T follicular helper cell (primary cell): ENCODE data around the gene ASH1L.
"Not testable (repeated sequence)": the region's sequence is repeated elsewhere in the genome, so short reads cannot be mapped to it uniquely, and the experiment has no call there.

Experiments used
- DNase-seq: peaks from one replicate; pipeline ENCODE4 v3.0.0-alpha.2; 2020; ENCODE audit warnings: low read depth

The ASH1L gene

DNA sequence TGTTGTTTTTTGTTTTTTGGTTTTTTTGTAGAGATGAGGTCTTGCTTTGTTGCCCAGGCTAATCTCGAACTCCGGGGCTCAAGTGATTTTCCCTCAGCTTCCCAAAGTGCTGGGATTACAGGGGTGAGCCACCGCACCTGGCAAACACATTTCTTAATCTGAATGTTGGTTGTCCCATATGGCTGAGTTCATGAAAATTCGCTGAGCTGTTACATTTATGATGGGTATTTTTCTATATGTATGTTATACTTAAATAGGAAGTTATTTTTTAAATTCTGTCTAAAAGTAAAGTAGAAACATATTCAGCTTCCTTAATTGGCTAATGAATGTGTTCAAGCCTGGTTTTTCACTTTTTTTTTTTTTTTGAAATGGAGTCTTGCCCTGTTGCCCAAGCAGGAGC, 75.1 kb downstream of the ASH1L start:
- DNase-seq = no peak

DNA sequence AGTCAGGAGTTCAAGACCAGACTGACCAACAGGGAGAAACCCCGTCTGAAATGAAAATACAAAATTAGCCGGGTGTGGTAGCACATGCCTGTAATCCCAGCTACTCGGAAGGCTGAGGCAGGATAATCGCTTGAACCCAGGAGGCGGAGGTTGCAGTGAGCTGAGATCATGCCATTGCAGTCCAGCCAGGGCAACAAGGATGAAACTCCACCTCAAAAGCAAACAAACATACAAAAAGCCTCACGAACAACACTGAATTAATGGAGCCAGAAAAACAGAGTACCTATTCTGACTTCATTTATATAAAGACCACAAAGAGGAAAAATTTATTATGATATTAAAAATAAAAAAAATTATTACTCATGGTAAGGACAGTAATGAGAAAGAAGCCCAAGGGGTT, 75.7 kb downstream of the ASH1L start:
- DNase-seq = not testable (repeated sequence)

DNA sequence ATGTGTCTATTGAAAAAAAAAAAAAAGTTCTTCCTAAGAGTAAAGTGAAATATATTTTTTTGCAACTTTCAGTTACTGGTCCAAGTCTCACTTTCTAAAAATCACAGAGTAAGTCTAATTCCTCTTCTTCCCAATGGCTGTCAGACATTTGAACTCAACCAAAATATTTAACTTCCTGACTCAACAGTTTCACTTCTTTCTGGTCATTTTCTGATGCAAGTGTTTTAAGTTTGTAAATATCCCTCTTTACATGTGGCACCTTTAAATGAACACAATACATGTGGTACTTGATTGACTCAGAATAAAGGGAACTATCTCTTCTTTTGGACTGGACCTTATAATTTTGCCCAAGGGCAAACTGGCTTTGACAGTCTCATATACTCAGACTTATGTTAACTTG, 76.7 kb downstream of the ASH1L start:
- DNase-seq = no peak

DNA sequence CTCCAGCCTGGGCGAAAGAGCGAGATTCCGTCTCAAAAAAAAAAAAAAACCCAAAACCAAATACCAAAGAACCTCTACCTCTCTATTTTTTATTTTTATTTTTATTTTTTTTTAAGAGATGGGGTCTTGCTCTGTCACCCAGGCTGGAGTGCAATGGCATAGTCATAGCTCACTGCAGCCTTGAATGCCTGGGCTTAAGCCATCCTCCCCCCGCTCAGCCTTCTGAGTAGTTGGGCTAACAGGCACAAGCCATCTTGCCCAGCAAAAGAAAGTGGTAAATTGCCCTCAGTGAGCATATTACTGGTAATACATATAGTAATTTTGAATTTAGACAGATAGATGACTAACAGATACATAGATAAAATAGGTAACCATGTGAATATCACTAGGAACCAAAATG, 77.4 kb downstream of the ASH1L start:
- DNase-seq = no peak

DNA sequence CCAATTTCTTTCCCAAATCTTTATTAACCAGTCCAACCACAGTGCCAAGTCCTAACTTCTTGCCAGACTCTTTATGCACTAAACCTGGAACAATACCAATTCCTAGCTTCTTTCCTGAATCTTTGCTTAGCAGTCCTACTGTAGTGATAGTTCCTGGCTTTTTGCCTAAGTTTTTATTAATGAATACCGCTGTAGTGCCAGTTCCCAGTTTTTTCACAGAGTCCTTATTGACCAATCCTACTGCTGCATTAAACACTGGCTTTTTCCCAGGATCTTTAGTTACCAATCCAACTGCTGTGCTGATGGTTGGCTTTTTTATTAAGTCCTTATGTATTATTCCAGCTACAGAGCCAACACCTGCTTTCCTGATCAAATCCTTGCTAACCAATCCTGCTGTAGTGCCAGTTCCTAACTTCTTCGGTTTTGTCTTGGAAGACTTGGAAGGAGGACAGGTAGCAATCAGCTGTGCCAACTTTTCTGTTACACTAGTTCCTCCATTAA, 80.8 kb downstream of the ASH1L start:
- DNase-seq = no peak

- DNase-seq = no peak
Measured at GRCh38 chr1:155479205-155479604, 83.4 kb downstream of the ASH1L start.

DNA sequence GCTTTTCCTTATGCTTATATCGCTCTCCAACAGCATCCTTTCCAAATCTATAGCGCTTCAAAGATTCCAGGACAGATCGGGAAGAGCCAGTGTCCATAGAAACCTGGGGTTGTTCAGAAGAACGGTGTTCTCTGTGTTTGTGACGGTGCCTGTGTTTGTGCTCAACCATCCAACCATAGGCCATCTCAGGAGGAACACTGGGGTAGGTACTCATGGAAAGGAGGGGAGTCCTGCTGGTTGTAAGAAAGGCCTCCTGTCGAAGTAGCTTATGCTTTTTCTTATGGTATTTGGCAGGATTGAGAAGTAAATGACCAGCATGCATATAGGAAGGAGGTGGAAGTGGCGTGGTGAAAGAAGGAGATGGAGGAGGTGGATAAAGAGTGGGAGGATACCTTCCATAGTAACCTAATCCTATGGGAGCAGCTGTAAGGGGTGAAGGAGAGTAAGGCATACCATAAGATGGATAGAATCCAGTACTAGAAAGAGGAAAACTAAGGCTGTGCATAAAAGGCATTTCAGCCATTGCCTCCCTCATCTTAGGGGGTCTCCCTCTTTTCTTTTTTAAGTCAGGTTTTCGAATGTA, 84.2 kb downstream of the ASH1L start:
- no peak for DNase-seq

DNA sequence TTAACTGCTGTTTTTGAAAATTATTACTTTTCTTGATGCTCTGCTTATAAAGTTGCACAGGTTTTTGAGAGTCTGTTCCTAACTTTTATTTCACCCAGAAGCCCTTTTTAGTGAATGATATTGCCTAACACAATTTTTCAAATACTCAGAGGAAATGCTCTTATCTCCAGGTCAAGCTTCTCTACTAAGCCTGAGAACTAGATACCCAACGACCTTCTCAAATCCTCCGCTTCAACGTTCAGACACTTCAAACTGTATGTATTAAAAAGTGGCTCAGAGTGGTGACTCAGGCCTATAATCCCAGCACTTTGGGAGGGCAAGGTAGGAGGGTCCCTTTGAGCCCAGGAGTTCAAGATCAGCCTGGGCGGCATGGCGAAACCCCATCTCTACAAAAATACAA, 88.5 kb downstream of the ASH1L start:
- DNase-seq = no peak

GRCh38 chr1:155473151-155473821, 89.3 kb downstream of the ASH1L start:
- no peak for DNase-seq

DNA sequence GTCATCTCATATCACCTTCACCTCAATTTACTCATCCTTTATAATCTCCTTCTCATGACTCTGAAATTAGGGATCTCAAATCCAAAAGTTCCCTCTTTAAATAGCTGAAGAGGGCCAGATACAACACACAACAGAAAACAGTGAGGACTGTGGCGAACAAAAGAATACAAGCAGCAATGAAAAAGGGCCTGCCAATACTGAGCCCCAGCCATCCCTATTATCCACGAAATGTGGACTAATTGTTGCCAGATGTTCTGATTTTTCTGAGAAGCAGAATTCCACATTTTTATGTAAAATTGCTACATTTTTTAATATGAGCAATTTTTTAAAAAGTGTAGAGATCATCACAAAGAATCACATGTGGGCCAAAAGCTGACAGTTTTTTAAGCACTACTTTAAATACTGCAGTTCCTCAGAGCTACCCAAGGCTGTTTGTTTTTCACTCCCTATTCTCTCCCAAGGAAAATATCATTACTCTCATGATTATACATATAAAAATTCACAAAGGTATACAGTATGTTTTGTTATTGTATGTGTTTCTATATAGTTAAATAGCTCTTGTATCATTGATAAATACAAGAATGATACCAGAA, 90.0 kb downstream of the ASH1L start:
- DNase-seq = no peak

- DNase-seq = no peak
Measured at GRCh38 chr1:155471891-155472290, 90.7 kb downstream of the ASH1L start.

DNA sequence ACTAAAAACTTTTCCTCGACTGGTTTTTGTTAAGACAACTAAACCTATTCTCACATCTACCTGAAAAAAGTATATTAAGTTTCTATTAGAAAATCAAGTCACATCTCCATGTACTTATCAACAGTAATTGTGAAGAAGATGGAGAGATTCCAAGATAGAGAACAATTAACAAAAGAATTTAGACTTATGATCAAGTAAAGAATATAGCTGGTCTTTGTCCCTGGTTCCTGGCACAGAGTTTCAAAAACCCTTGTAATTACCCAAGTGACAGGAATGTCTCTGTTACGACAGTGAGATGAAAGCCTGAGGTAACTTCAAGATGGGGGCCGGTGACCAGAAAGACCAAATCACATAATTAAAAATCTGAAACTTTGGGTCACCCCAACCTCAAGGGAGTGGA, 91.6 kb downstream of the ASH1L start:
- no peak for DNase-seq

- DNase-seq = no peak
Measured at GRCh38 chr1:155466996-155467395, 95.6 kb downstream of the ASH1L start.

DNA sequence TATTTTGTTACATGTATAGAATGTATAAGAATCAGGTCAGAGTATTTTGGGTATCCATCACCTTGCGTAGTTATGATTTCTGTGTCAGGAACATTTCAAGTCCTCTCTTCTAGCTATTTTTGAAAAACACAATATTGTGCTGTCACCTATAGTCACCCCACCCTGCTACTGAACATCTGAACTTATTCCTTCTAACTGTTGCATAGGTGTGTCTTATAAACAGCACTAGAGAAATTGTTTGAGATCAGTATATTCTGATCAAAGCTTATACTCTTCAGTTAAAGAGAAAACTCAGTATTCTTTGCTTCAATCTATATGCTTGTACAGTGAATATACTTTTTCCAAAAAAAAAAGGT, 96.0 kb downstream of the ASH1L start:
- DNase-seq = no peak

DNA sequence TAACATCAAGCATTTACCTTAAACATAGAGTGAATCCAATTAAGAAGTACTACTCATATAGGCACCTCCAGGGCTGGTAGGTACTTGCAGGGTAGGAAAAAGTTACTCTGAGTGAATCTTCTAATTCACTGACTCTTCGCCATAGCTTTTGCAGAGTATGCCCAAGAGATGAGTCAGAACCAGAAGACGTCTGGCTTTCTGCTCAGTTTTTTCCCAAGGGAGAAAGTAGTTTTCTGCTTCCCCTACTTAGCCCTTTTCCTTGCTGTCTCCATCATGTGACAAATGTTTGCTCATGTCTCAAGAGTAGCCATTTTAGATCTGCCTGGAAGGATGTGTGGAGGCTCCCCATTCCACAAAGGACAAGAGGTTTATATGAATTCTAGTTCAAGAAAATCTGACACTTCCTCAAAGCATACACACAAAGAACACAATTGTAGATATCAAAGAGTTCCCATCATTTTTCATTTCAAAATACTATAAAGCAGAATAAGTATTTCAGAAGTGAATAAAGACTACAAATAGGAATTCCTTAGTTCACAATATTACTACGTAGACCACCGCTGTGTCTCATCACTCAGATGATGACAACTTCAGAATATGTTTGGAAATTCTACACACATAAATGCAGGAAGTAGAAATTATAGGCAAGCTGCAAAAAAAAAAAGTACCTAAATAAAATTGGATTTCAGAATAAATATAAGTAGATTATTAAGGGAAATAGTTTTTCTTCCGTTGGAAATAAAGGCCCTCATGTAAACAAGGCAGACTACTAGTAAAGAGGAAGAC, 98.5 kb downstream of the ASH1L start:
- no peak for DNase-seq

GRCh38 chr1:155458111-155458510, 104.5 kb downstream of the ASH1L start:
- DNase-seq = no peak

DNA sequence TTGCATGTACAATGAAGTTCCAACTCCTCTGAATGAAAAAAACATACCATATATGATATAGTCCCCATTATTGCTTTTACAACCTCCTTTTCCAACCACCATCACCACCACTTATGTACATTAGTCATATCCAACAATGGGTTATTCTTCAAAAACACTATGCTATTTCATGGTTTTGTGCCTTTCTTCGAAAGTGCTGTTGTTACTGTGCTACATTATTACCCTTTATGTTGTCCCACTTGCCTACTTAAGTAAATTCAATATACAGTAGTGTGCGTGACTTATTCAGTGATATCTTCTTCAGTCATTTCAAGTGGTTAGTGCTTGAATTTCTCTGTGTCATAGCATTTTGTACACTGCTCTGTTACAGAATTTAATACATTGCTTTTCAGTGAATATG, 105.3 kb downstream of the ASH1L start:
- no peak for DNase-seq

- DNase-seq = no peak
Measured at GRCh38 chr1:155455588-155456195, 106.9 kb downstream of the ASH1L start.

GRCh38 chr1:155454096-155454495, 108.5 kb downstream of the ASH1L start:
- DNase-seq = no peak

DNA sequence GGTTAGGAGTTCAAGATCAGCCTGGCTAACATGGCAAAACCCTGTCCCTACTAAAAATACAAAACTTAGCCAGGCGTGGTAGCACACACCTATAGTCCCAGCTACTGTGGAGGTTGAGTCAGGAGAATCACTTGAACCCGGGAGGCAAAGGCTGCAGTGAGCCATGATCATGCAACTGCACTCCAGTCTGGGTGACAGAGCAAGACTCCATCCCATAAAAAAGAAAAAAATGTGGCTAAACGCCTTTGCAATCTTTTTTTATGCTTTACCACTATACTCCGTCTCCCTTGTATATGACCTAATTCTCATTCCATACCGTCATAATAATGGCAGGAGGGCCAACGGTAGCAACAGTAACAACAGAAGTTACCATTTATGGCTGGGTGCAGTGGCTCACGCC, 109.5 kb downstream of the ASH1L start:
- no peak for DNase-seq

- DNase-seq = no peak
Measured at GRCh38 chr1:155451199-155451598, 111.4 kb downstream of the ASH1L start.

DNA sequence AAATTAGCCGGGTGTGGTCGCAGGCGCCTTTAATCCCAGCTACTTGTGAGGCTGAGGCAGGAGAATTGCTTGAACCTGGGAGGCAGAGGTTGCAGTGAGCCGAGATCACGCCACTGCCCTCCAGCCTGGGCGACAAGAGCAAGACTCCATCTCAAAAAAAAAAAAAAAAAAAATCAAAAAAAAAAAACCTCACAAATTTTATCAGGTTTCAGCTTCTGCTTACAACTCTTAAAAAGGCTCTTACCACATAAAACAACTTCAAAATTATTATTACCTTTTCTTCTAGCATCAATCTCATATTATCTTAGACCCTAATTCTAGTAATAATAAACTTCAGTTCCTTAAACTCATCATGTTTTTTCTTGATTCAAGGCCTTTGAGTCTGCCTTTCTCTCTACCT, 120.2 kb downstream of the ASH1L start:
- not testable (repeated sequence) for DNase-seq
